Keratinocyte (primary cell): ENCODE measurements around the gene MRPL50.

ENCODE experiments used
- EZH2 ChIP-seq: IDR thresholded peaks from one replicate; pipeline ENCODE4 v1.6.1; 2012; ENCODE audit warnings: inconsistent platforms, mild to moderate bottlenecking, low read length, moderate library complexity
- TF ChIP-seq, protein P1 (sequence below), 3 experiments: IDR thresholded peaks in 1 of 3; conservative IDR thresholded peaks in 1 of 3; optimal IDR thresholded peaks in 1 of 3; 2 replicates in 2 of 3; 3 replicates in 1 of 3; pipeline versions ENCODE3 to v1.5.1; 2011; ENCODE audit warnings: low read length in 3 of 3, mild to moderate bottlenecking in 3 of 3, moderate library complexity in 2 of 3, control low read depth in 1 of 3, inconsistent platforms in 1 of 3; ENCODE audit not compliant: insufficient read depth in 2 of 3; ENCODE audit errors: extremely low read depth in 1 of 3

DNA sequence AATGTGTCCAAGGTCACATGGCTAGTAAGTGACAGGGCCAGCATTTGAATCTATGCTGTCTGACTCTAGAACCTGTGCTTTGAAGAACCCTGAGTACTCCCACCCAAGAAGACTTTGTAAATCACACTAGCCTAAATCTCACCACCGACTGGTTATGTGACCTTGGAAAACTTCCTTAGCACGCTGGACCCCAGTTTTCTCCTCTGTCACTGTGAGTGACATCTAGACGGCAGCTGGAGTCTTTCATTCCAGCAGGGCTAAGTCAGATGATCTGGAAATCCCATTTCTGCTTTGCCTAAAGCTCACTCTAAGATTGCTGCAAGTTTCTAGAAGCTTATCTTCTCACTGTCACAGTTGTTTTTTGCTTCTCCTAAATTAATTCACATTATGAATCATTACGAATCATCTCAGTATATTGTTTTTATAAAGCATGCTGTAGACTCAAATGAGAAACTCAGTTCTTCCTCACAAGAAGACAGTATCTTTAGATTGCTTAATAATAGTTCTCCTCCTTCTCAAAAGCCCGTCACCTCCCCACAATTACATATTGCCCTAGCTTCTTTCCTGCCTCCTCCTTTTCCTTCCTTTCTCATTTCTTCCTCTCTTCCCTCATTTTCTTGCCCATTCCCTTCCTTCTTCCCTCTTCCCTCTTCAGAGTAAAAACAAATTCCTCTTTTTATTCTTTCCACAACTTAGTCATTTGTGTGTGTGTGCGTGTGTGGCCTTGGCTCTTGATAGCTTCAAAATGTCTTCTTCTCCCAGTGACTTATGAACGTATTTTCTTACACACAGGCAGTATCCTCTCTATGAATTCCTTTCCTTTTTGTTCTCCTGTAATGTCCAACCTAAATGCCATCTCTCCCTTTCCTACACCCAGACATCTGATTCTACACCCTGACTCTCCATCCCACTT, 20.4 kb upstream of the MRPL50 start:
- TF ChIP-seq, protein P1, sequence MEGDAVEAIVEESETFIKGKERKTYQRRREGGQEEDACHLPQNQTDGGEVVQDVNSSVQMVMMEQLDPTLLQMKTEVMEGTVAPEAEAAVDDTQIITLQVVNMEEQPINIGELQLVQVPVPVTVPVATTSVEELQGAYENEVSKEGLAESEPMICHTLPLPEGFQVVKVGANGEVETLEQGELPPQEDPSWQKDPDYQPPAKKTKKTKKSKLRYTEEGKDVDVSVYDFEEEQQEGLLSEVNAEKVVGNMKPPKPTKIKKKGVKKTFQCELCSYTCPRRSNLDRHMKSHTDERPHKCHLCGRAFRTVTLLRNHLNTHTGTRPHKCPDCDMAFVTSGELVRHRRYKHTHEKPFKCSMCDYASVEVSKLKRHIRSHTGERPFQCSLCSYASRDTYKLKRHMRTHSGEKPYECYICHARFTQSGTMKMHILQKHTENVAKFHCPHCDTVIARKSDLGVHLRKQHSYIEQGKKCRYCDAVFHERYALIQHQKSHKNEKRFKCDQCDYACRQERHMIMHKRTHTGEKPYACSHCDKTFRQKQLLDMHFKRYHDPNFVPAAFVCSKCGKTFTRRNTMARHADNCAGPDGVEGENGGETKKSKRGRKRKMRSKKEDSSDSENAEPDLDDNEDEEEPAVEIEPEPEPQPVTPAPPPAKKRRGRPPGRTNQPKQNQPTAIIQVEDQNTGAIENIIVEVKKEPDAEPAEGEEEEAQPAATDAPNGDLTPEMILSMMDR (optimal IDR thresholded peaks at IDR 0.05 in 1 of 3, IDR thresholded peaks at IDR 0.05 in 1 of 3, conservative IDR thresholded peaks at IDR 0.05 in 1 of 3; ENCODE audit: extremely low read depth in 1 of 3, insufficient read depth in 2 of 3, low read length in 3 of 3), result no peak
- TF ChIP-seq EZH2, result no peak
